ENCODE data around the gene KRT39.

- TF ChIP-seq CTCF (IDR thresholded peaks at IDR 0.05): no peak
- TF ChIP-seq ARID4B (CRISPR knock-in tag; IDR thresholded peaks at IDR 0.05; ENCODE audit: borderline replicate concordance): no peak
- TF ChIP-seq FOXJ3 (CRISPR knock-in tag; IDR thresholded peaks at IDR 0.05; ENCODE audit: borderline replicate concordance): no peak
- no peak for TF ChIP-seq ZNF263 (CRISPR knock-in tag; IDR thresholded peaks at IDR 0.05; ENCODE audit: low read depth)
- no peak for TF ChIP-seq FOXP1 (CRISPR knock-in tag; IDR thresholded peaks at IDR 0.05; ENCODE audit: borderline replicate concordance)
These were observed 22.2 kb downstream of the KRT39 start for GRCh38 chr17:40944531-40944930.
